ENCODE data around the gene FAM168A.

GRCh38 chr11:73359341-73359740 lies 238.6 kb downstream of the FAM168A start:
- TF ChIP-seq POLR2A (IDR thresholded peaks at IDR 0.05): no peak
- no peak for TF ChIP-seq CTCF (IDR thresholded peaks at IDR 0.05)
- no peak for TF ChIP-seq POLR2AphosphoS5 (IDR thresholded peaks at IDR 0.05)
